PC-9 (cell line): ENCODE data around the gene HMGB2. TPM values are rescaled to one million over a fixed set of nuclear protein-coding genes. Genes with fewer than 3 reads are reported as not detected.

Experiments
- BruUV-seq: library from RNA; stranded (reverse); fragments of 400-500 nt; replicated peaks from 2 replicates; lab custom pipeline; 2021; lab: Mats Ljungman, UMichigan
- CTCF ChIA-PET: fragments of 300-600 bp; sonication (Branson Sonifier 250); formaldehyde crosslinking; loops from one replicate; lab custom pipeline; 2022; ENCODE audit warnings: antibody characterized with exemption; lab: Charles Lee
- POLR2A ChIA-PET: fragments of 300-600 bp; sonication (Branson Sonifier 250); formaldehyde crosslinking; loops from one replicate; lab custom pipeline; 2022; ENCODE audit warnings: antibody characterized with exemption; ENCODE audit not compliant: unreplicated experiment; lab: Charles Lee
- DNase-seq, 2 experiments: peaks; one replicate each; pipeline versions ENCODE4 v3.0.0 to v3.0.0-alpha.2; 2015 to 2022; ENCODE audit warnings: mixed read lengths in 1 of 2
- H2AFZ ChIP-seq: fragments of 200-600 bp; sonication (generic); 2 replicates; pipeline ENCODE4 v1.8.1; 2017; ENCODE audit warnings: antibody characterized with exemption
- H3F3A ChIP-seq: fragments of 200-600 bp; sonication (generic); 2 replicates; pipeline ENCODE4 v1.8.1; 2017; ENCODE audit warnings: antibody characterized with exemption, mild to moderate bottlenecking, low read depth; ENCODE audit not compliant: insufficient read depth
- H3K27ac ChIP-seq: fragments of 200-600 bp; sonication (generic); 2 replicates; pipeline ENCODE4 v1.6.1; 2016; ENCODE audit warnings: mixed run types
- H3K27me3 ChIP-seq: fragments of 200-600 bp; sonication (generic); 2 replicates; pipeline ENCODE4 v1.6.1; 2016; ENCODE audit warnings: low read depth, mixed run types; ENCODE audit not compliant: insufficient read depth
- H3K36me3 ChIP-seq: fragments of 200-600 bp; sonication (generic); 2 replicates; pipeline ENCODE4 v1.6.1; 2016; ENCODE audit warnings: low read depth, mixed run types
- H3K4me1 ChIP-seq: fragments of 200-600 bp; sonication (generic); replicated peaks from 2 replicates; pipeline ENCODE4 v1.6.1; 2016; ENCODE audit warnings: mixed run types; ENCODE audit not compliant: insufficient read depth
- H3K4me2 ChIP-seq: fragments of 200-600 bp; sonication (generic); 2 replicates; pipeline ENCODE4 v1.6.1; 2017; ENCODE audit warnings: mixed run types
- H3K4me3 ChIP-seq: fragments of 200-600 bp; sonication (generic); 2 replicates; pipeline ENCODE4 v1.6.1; 2016; ENCODE audit warnings: mixed run types
- H3K79me2 ChIP-seq: fragments of 200-600 bp; sonication (generic); 2 replicates; pipeline ENCODE4 v1.6.1; 2017; ENCODE audit warnings: low read depth, mixed run types
- H3K9me2 ChIP-seq: fragments of 200-600 bp; sonication (generic); 2 replicates; pipeline ENCODE4 v1.8.1; 2017; ENCODE audit warnings: mild to moderate bottlenecking; ENCODE audit not compliant: insufficient read depth
- H3K9me3 ChIP-seq: fragments of 200-600 bp; sonication (generic); 2 replicates; pipeline ENCODE4 v1.8.1; 2016; ENCODE audit warnings: low read depth; ENCODE audit not compliant: insufficient read depth
- H4K20me1 ChIP-seq: fragments of 200-600 bp; sonication (generic); 2 replicates; pipeline ENCODE4 v1.8.1; 2017; ENCODE audit not compliant: insufficient read depth
- EZH2 ChIP-seq: fragments of 200-600 bp; sonication (generic); IDR thresholded peaks from 2 replicates; pipeline ENCODE4 v1.8.0; 2017; ENCODE audit warnings: antibody characterized with exemption, low read depth
- intact Hi-C: fragments of 100-400 bp; cut with micrococcal nuclease; formaldehyde crosslinking; loops from one replicate; pipeline ENCODE4 v1.10.0; 2022; ENCODE audit not compliant: unreplicated experiment
- total RNA-seq: library from RNA; stranded (reverse); gene quantifications from 2 replicates; pipeline ENCODE4 v1.2.3, GENCODE V29; 2021
- TF ChIP-seq, protein P1 (sequence below): fragments of 200-600 bp; sonication (generic); conservative IDR thresholded peaks from 2 replicates; pipeline ENCODE4 v1.6.1; 2017; ENCODE audit warnings: mixed run types, antibody characterized with exemption, mild to moderate bottlenecking, moderate library complexity

HMGB2 gene
- total RNA-seq, 1 experiment from 2014 or later: 213 TPM

DNA sequence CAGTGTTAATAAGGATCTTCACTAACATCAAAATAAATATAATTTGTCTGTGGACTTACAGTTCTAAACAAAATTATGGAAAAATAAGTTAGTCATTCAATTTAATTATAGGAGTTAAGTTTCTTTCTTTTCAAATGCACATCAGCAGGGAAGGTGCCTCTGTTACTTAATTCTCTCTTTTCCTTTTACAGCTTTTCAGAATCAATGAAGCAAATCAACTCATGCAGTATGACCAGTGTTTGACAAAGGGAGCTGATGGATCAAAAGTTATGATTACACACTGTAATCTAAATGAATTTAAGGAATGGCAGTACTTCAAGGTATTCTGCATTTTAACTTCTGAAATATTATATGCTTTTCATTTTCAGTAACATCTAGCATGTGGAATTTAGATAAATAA, 15.9 kb downstream of the HMGB2 start:
- H3K79me2 ChIP-seq: no peaks in the 10 kb centered on the region
- peaks cover 5% of the 10 kb centered on the region; the same call in 1 of the 2 replicates for H3F3A ChIP-seq
- intact Hi-C loops: loop anchor here (5.0 kb wide), 1 partner anchor 306 kb away; no protein-coding TSS in a partner anchor
- H4K20me1 ChIP-seq: no peaks in the 10 kb centered on the region
- H3K36me3 ChIP-seq: 0 out of 2 replicates have a peak, but pooled peaks cover 4% of the 10 kb centered on the region
- H3K4me1 ChIP-seq: no peaks in the 10 kb centered on the region
- no peaks in the 10 kb centered on the region for H3K27me3 ChIP-seq
- no peak overlapping the region for H3K4me2 ChIP-seq
- BruUV-seq: no TSS peak
- H3K9me3 ChIP-seq: no peaks in the 10 kb centered on the region
- DNase-seq: no peak
- H2AFZ ChIP-seq: no peak overlapping the region
- CTCF ChIA-PET: interaction anchor here (1.0 to 1.5 kb wide), 4 partner anchors 98 to 305 kb away, joined by 3 to 9 read pairs (median 6); no protein-coding TSS in a partner anchor
- POLR2A ChIA-PET: no interaction called here
- TF ChIP-seq, protein P1, sequence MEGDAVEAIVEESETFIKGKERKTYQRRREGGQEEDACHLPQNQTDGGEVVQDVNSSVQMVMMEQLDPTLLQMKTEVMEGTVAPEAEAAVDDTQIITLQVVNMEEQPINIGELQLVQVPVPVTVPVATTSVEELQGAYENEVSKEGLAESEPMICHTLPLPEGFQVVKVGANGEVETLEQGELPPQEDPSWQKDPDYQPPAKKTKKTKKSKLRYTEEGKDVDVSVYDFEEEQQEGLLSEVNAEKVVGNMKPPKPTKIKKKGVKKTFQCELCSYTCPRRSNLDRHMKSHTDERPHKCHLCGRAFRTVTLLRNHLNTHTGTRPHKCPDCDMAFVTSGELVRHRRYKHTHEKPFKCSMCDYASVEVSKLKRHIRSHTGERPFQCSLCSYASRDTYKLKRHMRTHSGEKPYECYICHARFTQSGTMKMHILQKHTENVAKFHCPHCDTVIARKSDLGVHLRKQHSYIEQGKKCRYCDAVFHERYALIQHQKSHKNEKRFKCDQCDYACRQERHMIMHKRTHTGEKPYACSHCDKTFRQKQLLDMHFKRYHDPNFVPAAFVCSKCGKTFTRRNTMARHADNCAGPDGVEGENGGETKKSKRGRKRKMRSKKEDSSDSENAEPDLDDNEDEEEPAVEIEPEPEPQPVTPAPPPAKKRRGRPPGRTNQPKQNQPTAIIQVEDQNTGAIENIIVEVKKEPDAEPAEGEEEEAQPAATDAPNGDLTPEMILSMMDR: no peak
- no peak for TF ChIP-seq EZH2
- H3K4me3 ChIP-seq: no peak overlapping the region
- H3K9me2 ChIP-seq: no peaks in the 10 kb centered on the region
- no peak overlapping the region for H3K27ac ChIP-seq

DNA sequence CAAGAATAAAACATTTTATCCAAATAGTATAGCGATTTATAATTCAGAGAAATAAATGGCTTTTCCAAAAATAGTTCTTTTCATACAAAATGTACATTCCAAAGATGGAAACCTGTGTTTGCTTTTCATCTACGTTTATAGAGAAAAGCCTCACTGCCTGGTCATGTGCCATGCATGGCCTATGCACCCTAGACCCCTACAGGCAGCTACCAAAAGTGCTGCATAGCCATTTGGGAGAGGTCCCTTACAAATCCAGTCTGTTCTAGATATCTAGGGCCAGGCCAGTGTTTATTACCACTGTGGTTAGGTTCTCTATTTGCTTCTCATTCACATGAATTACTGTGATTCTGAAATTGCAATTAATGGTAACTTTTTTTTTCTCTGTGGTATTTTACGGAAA, 17.2 kb downstream of the HMGB2 start:
- Histone ChIP-seq H3K4me1 (no peaks in the 10 kb centered on the region), H3K27me3 (no peaks in the 10 kb centered on the region), H3K79me2 (no peaks in the 10 kb centered on the region), H3K36me3 (0 out of 2 replicates have a peak, but pooled peaks cover 4% of the 10 kb centered on the region), H3K27ac (no peak overlapping the region), H3K9me2 (no peaks in the 10 kb centered on the region), H3F3A (peaks cover 5% of the 10 kb centered on the region; the same call in 1 of the 2 replicates), H2AFZ (no peak overlapping the region), H3K4me2 (no peak overlapping the region), H3K9me3 (no peaks in the 10 kb centered on the region), H3K4me3 (no peak overlapping the region), H4K20me1 (no peaks in the 10 kb centered on the region)
- intact Hi-C loops: loop anchor here (5.0 kb wide), 1 partner anchor 305 kb away; no protein-coding TSS in a partner anchor
- POLR2A ChIA-PET: no interaction called here
- DNase-seq: no peak
- CTCF ChIA-PET: no interaction called here
- no TSS peak for BruUV-seq
- TF ChIP-seq, protein P1: no peak
- no peak for TF ChIP-seq EZH2

DNA sequence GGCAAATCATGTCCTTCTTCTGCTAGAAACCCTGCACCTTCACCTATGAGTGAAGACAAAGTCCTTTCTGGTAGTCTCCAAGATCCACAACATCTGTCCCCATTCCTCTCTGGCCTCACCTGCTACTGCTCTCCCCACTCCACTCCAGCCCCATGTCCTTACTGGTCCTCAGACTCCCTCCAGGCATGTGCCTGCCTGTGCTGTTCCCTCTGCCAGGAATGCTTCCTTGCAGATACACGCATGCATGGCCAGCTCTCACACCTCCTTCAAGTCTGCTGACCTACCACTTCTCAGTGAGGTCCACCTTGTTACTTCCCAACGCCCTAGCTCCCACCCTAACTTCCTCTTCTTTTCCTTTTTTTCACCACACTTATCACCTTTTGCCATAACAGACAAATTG, 18.1 kb downstream of the HMGB2 start:
- Histone ChIP-seq H3K79me2 (no peaks in the 10 kb centered on the region), H3K4me2 (no peak overlapping the region), H3F3A (peaks cover 5% of the 10 kb centered on the region; the same call in 1 of the 2 replicates), H3K4me3 (no peak overlapping the region), H3K9me3 (no peaks in the 10 kb centered on the region), H3K9me2 (no peaks in the 10 kb centered on the region), H3K27ac (no peak overlapping the region), H4K20me1 (no peaks in the 10 kb centered on the region), H3K27me3 (no peaks in the 10 kb centered on the region), H2AFZ (no peak overlapping the region), H3K4me1 (no peaks in the 10 kb centered on the region), H3K36me3 (0 out of 2 replicates have a peak, but pooled peaks cover 4% of the 10 kb centered on the region)
- ChIA-PET CTCF (no interaction called here), POLR2A (no interaction called here)
- DNase-seq: no peak
- no peak for TF ChIP-seq EZH2
- TF ChIP-seq, protein P1: no peak
- no TSS peak for BruUV-seq
- intact Hi-C loops: loop anchor here (5.0 kb wide), 1 partner anchor 304 kb away; no protein-coding TSS in a partner anchor
